Endothelial cell of umbilical vein (primary cell): ENCODE measurements around the gene TIMP4. TPM values are rescaled to one million over a fixed set of nuclear protein-coding genes. Genes with fewer than 3 reads are reported as not detected.

Source experiments
- Bru-seq: library from RNA; stranded (reverse); fragments of 400-500 nt; gene quantifications from one replicate; lab custom pipeline; 2021; lab: Mats Ljungman, UMichigan
- BruChase-seq, 2 experiments: library from RNA; stranded (reverse); fragments of 400-500 nt; gene quantifications; one replicate each; lab custom pipeline; 2021; lab: Mats Ljungman, UMichigan
- BruUV-seq: library from RNA; stranded (reverse); fragments of 400-500 nt; replicated peaks from 2 replicates; lab custom pipeline; 2021; lab: Mats Ljungman, UMichigan
- CTCF ChIA-PET: fragments of 300-600, 350-600 bp; sonication (Branson Sonifier 250); formaldehyde crosslinking; loops from one replicate; lab custom pipeline; 2021; ENCODE audit warnings: antibody characterized with exemption, inconsistent platforms; lab: Charles Lee
- POLR2A ChIA-PET: fragments of 300-600, 350-600 bp; sonication (Branson Sonifier 250); formaldehyde crosslinking; loops from one replicate; lab custom pipeline; 2021; ENCODE audit warnings: antibody characterized with exemption, inconsistent platforms; lab: Charles Lee
- DNase-seq: peaks from one replicate; pipeline ENCODE4 v3.0.0-alpha.2; 2011; ENCODE audit warnings: low read depth, low spot score
- FAIRE-seq: peaks from 2 replicates; lab custom pipeline; 2011; peaks lifted over from hg19 to GRCh38; lab: Jason Lieb, UNC
- H2AFZ ChIP-seq: 2 replicates; pipeline ENCODE4 v1.6.0; 2012; ENCODE audit warnings: low read depth, low read length, control low read depth, inconsistent platforms
- H3K27ac ChIP-seq: 2 replicates; pipeline ENCODE4 v1.5.1; 2011; ENCODE audit warnings: low read depth, mild to moderate bottlenecking, control low read depth, low read length, moderate library complexity; ENCODE audit not compliant: insufficient read depth
- H3K27me3 ChIP-seq, 2 experiments: 2 replicates each; pipeline versions ENCODE4 v1.6.0 to v1.6.1; 2011; ENCODE audit warnings: low read length in 2 of 2, mixed read lengths in 1 of 2; ENCODE audit not compliant: control insufficient read depth in 2 of 2, insufficient read depth in 2 of 2
- H3K36me3 ChIP-seq, 2 experiments: 2 replicates in 1 of 2; 3 replicates in 1 of 2; pipeline ENCODE4 v1.5.1; 2011; ENCODE audit warnings: low read length in 2 of 2, mild to moderate bottlenecking in 1 of 2, moderate library complexity in 1 of 2; ENCODE audit not compliant: control insufficient read depth in 2 of 2, insufficient read depth in 2 of 2; ENCODE audit errors: extremely low read depth in 1 of 2
- H3K4me1 ChIP-seq: 3 replicates; pipeline ENCODE4 v1.5.1; 2011; ENCODE audit warnings: mild to moderate bottlenecking, low read length; ENCODE audit not compliant: control insufficient read depth, insufficient read depth; ENCODE audit errors: extremely low read depth
- H3K4me2 ChIP-seq: 2 replicates; pipeline ENCODE4 v1.6.1; 2011; ENCODE audit warnings: low read length, control low read depth, mixed read lengths; ENCODE audit not compliant: insufficient read depth
- H3K4me3 ChIP-seq, 3 experiments: fragments of 200-600 bp in 1 of 3; sonication (generic), shearing (Covaris generic) in 1 of 3; replicated peaks in 1 of 3; 2 replicates each; pipeline ENCODE4 v1.5.1; 2011 to 2016; ENCODE audit warnings: control low read depth in 3 of 3, low read length in 3 of 3, mild to moderate bottlenecking in 2 of 3, inconsistent platforms in 1 of 3, low read depth in 1 of 3, moderate library complexity in 1 of 3; ENCODE audit not compliant: insufficient read depth in 1 of 3
- H3K79me2 ChIP-seq: 2 replicates; pipeline ENCODE4 v1.6.0; 2012; ENCODE audit warnings: low read length, inconsistent platforms; ENCODE audit not compliant: control insufficient read depth, insufficient read depth
- H3K9ac ChIP-seq: replicated peaks from 2 replicates; pipeline ENCODE3; 2011; ENCODE audit warnings: low read length, control low read depth; ENCODE audit not compliant: insufficient read depth; ENCODE audit errors: extremely low read depth
- H3K9me1 ChIP-seq: replicated peaks from 3 replicates; pipeline ENCODE4 v1.6.0; 2011; ENCODE audit warnings: mild to moderate bottlenecking, low read length; ENCODE audit not compliant: control insufficient read depth, insufficient read depth; ENCODE audit errors: extremely low read depth
- H3K9me3 ChIP-seq: replicated peaks from 2 replicates; pipeline ENCODE4 v1.5.1; 2012; ENCODE audit warnings: low read length, inconsistent platforms; ENCODE audit not compliant: control insufficient read depth, insufficient read depth
- H4K20me1 ChIP-seq: replicated peaks from 2 replicates; pipeline ENCODE3; 2011; ENCODE audit warnings: mild to moderate bottlenecking, low read length; ENCODE audit not compliant: control insufficient read depth, insufficient read depth; ENCODE audit errors: extremely low read depth
- CTCF ChIP-seq, 2 donors: IDR thresholded peaks; 1 replicate in 1 of 2; 2 replicates in 1 of 2; pipeline ENCODE4 v1.5.1; 2011; ENCODE audit warnings: low read length in 2 of 2, mild to moderate bottlenecking in 2 of 2, moderate library complexity in 2 of 2, control low read depth in 1 of 2, inconsistent platforms in 1 of 2, low read depth in 1 of 2; ENCODE audit not compliant: insufficient read depth in 1 of 2; ENCODE audit errors: extremely low read depth in 1 of 2
- EZH2 ChIP-seq: IDR thresholded peaks from 2 replicates; pipeline ENCODE4 v1.6.1; 2012; ENCODE audit warnings: borderline replicate concordance, low read depth, mild to moderate bottlenecking, moderate library complexity, low read length, inconsistent platforms; ENCODE audit not compliant: severe bottlenecking
- FOS ChIP-seq: IDR thresholded peaks from 2 replicates; pipeline ENCODE4 v1.6.1; 2011; ENCODE audit warnings: mild to moderate bottlenecking, low read length, moderate library complexity, borderline replicate concordance; ENCODE audit not compliant: insufficient read depth
- GATA2 ChIP-seq: IDR thresholded peaks from 2 replicates; pipeline ENCODE4 v1.7.0; 2011; ENCODE audit warnings: low read depth, mild to moderate bottlenecking, moderate library complexity, mixed read lengths, low read length; ENCODE audit not compliant: insufficient read length, insufficient read depth
- JUN ChIP-seq: IDR thresholded peaks from 2 replicates; pipeline ENCODE4 v1.6.1; 2011; ENCODE audit warnings: borderline replicate concordance, low read depth; ENCODE audit not compliant: insufficient read length, insufficient read depth
- MYC ChIP-seq: IDR thresholded peaks from one replicate; pipeline ENCODE4 v1.6.1; 2011; ENCODE audit warnings: mild to moderate bottlenecking, low read depth, low read length
- POLR2A ChIP-seq: IDR thresholded peaks from 2 replicates; pipeline ENCODE4 v1.6.1; 2012; ENCODE audit warnings: low read depth, mild to moderate bottlenecking, control low read depth, low read length
- POLR2AphosphoS5 ChIP-seq: IDR thresholded peaks from 2 replicates; pipeline ENCODE4 v1.6.1; 2012; ENCODE audit warnings: low read depth, mild to moderate bottlenecking, control low read depth, low read length, moderate library complexity; ENCODE audit not compliant: insufficient read depth
- dilution Hi-C: fragments of 300-500 bp; cut with MboI; formaldehyde crosslinking; loops from one replicate; pipeline ENCODE4 v1.15.0; 2019; ENCODE audit warnings: low sequenced_read_pairs; ENCODE audit not compliant: extremely low pct_ligation_motif_present
- intact Hi-C: fragments of 100-400 bp; cut with micrococcal nuclease; formaldehyde crosslinking; loops from one replicate; pipeline ENCODE4 v1.10.0; 2022
- long read RNA-seq: library from polyadenylated mRNA; stranded (forward); transcript quantifications from one replicate; pipeline ENCODE4 v2.0.0, GENCODE V29; 2021
- polyA minus RNA-seq, 3 experiments: library from RNA; depleted of rRNA, polyadenylated mRNA; stranded (reverse); fragments of >200 nt; gene quantifications; 1 replicate in 1 of 3; 2 replicates in 2 of 3; pipeline ENCODE4 v1.2.3, GENCODE V29; 2011
- polyA plus RNA-seq, 4 experiments: library from polyadenylated mRNA; depleted of rRNA in 3 of 4; stranded (reverse) in 3 of 4; unstranded in 1 of 4; fragments of >200 nt; gene quantifications; 2 replicates each; pipeline versions ENCODE4 v1.2.1 to v1.2.3, GENCODE V29; 2011 to 2012; ENCODE audit warnings: missing spikeins in 1 of 4
- total RNA-seq: library from RNA; stranded (reverse); gene quantifications from 2 replicates; pipeline ENCODE4 v1.2.3, GENCODE V29; 2021
- TF ChIP-seq, protein P1 (sequence below): IDR thresholded peaks from 2 replicates; pipeline ENCODE4 v1.6.1; 2011; ENCODE audit not compliant: insufficient read depth, insufficient read length

The TIMP4 gene
- total RNA-seq (0.40 TPM in 1 of 2 replicates, not detected in the other), polyA plus RNA-seq (0.07 TPM in 1 of 2 replicates, not detected in the other), polyA minus RNA-seq (not detected in 2 replicates), Bru-seq, nascent RNA (percentile 9 among the genes with signal in this experiment), BruChase-seq, experiment 1, labeled RNA remaining after a 6-hour chase (not detected), BruChase-seq, experiment 2, labeled RNA remaining after a 2-hour chase (percentile 8 among the genes with signal in this experiment)
- 0.04 and 0.05 TPM in 2 replicates for polyA plus RNA-seq (2011; cell fraction: cytosol; rRNA removed)
- polyA plus RNA-seq (2011; cell fraction: nucleus; rRNA removed), result not detected in 2 replicates
- 0.09 TPM in 1 of 2 replicates, not detected in the other for polyA plus RNA-seq (2012)
- polyA minus RNA-seq (2011; cell fraction: cytosol; rRNA and poly(A)+ RNA removed), result 4.5 TPM
- not detected in 2 replicates for polyA minus RNA-seq (2011; cell fraction: nucleus; rRNA and poly(A)+ RNA removed)
- long read RNA-seq, result 0 reads

GRCh38 chr3:12158387-12159226 is at the start of gene TIMP4:
Gene TIMP4, minus strand, starts transcription at chr3:12158912. Its CDS starts 72 bp downstream, at chr3:12158840.
- TF ChIP-seq CTCF (IDR thresholded peaks at IDR 0.05; ENCODE audit: extremely low read depth in 1 of 2, insufficient read depth in 1 of 2, low read depth in 1 of 2, low read length in 2 of 2) (no peak), GATA2 (no peak), EZH2 (no peak), JUN (no peak), POLR2A (no peak), POLR2AphosphoS5 (no peak), FOS (no peak), MYC (no peak)
- TF ChIP-seq, protein P1, sequence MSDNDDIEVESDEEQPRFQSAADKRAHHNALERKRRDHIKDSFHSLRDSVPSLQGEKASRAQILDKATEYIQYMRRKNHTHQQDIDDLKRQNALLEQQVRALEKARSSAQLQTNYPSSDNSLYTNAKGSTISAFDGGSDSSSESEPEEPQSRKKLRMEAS, result no peak
- H3K4me1 ChIP-seq, result no peaks in the 10 kb centered on the region
- CTCF ChIA-PET, result interaction anchor here (0.8 to 2.5 kb wide), 4 partner anchors 18 to 325 kb away, joined by 3 to 18 read pairs (median 4); partner anchors contain the start of gene TSEN2
- DNase-seq (no peak), FAIRE-seq (no peak)
- no peaks in the 10 kb centered on the region for H3K79me2 ChIP-seq
- H2AFZ ChIP-seq, result peak within 1 kb of the TSS; percentile 72
- H3K4me3 ChIP-seq, result no peak within 1 kb of the TSS
- H4K20me1 ChIP-seq, result no peaks in the 10 kb centered on the region
- dilution Hi-C loops (no loop called here), intact Hi-C loops (no loop called here)
- H3K36me3 ChIP-seq, result no peaks in the 10 kb centered on the region
- no TSS peak for BruUV-seq
- POLR2A ChIA-PET, result no interaction called here
- H3K27me3 ChIP-seq, result peaks cover 3 to 7% of the 10 kb centered on the region in 2 experiments
- no peaks in the 10 kb centered on the region for H3K9me3 ChIP-seq
- H3K27ac ChIP-seq, result no peak within 1 kb of the TSS
- no peaks in the 10 kb centered on the region for H3K9me1 ChIP-seq
- peak within 1 kb of the TSS; percentile 16 for H3K4me2 ChIP-seq
- H3K9ac ChIP-seq, result no peak within 1 kb of the TSS
